Measurements from ENCODE around the gene SLC22A17. TPM values are rescaled to one million over a fixed set of nuclear protein-coding genes. Genes with fewer than 3 reads are reported as not detected.

SLC22A17 gene
- total and polyA plus RNA-seq, 11 donors, result 7.2 to 14.9 (median 9.8) TPM

DNA sequence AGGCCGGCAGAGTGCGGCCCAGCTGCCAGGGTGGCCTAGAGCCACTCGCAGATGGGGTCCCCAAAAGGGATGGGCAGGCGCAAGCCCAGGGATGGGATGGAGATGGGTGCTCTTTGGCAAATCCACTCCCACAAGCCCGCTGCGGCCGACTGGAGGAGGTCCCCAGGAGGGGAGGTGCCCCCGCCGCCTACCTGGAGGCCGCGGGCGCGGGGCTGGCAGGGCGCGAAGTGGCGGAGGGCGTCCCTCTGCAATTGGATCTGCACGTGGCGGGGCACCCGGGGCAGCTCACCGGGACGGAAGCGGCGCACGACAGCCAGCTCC lies 50.8 kb downstream of the SLC22A17 start:
- peaks cover 0 to 63% (median 35%) of the 10 kb centered on the region in 12 donors for H3K4me1 ChIP-seq
- intact Hi-C loops (cut with DNase I), result loop anchor here in 6 of 10 donors (1.0 to 10.0 kb wide), 6 partner anchors 15 to 253 kb away; partner anchors contain the start of genes HOMEZ (in 3 of the 6), ACIN1 (in 1 of the 6), C14orf119 (in 1 of the 6) and PABPN1 (in 1 of the 6)

GRCh38 chr14:23301288-23301968 lies 51.3 kb downstream of the SLC22A17 start:
- Histone ChIP-seq H3K9me3 (no peaks in the 10 kb centered on the region), H3K27ac (peak overlapping the region; percentile 94 to 100 (median 98)), H3K4me1 (peaks cover 0 to 61% (median 33%) of the 10 kb centered on the region in 12 donors), H3K36me3 (peaks cover 0 to 31% (median 25%) of the 10 kb centered on the region in 9 donors), H3K4me3 (peak overlapping the region; percentile 77 to 95 (median 82)), H3K27me3 (no peaks in the 10 kb centered on the region)
- DNase-seq, result peak; percentile 98 to 99 (median 99)
- intact Hi-C loops (cut with DNase I), result loop anchor here in 6 of 10 donors (1.0 to 10.0 kb wide), 6 partner anchors 15 to 253 kb away; partner anchors contain the start of genes HOMEZ (in 3 of the 6), ACIN1 (in 1 of the 6), C14orf119 (in 1 of the 6) and PABPN1 (in 1 of the 6)
- 0 to 1% (median 1%) methylated on average over 19 to 87 of the region's 87 CpGs for WGBS, 4 donors
- peak; percentile 76 to 90 (median 85) for ATAC-seq
- peak; percentile 53 to 98 (median 73) for TF ChIP-seq CTCF (IDR thresholded peaks at IDR 0.05)
- no peak for TF ChIP-seq POLR2A (IDR thresholded peaks at IDR 0.05)

More for the DNA sequence above, 50.8 kb downstream of the SLC22A17 start:
- H3K27ac ChIP-seq, result peak overlapping the region; percentile 94 to 100 (median 98)
- no peaks in the 10 kb centered on the region for H3K27me3 ChIP-seq
- H3K9me3 ChIP-seq, result no peaks in the 10 kb centered on the region
- no peak for ATAC-seq
- WGBS, 4 donors, result 0 to 3% (median 1%) methylated on average over 8 to 25 of the region's 25 CpGs
- DNase-seq, result no peak
- TF ChIP-seq POLR2A (IDR thresholded peaks at IDR 0.05), result peak in 1 of 2 donors; percentile 75
- no peak for TF ChIP-seq CTCF (IDR thresholded peaks at IDR 0.05)
- H3K4me3 ChIP-seq, result peak overlapping the region; percentile 77 to 95 (median 82)
- H3K36me3 ChIP-seq, result peaks cover 0 to 26% (median 20%) of the 10 kb centered on the region in 9 donors

DNA sequence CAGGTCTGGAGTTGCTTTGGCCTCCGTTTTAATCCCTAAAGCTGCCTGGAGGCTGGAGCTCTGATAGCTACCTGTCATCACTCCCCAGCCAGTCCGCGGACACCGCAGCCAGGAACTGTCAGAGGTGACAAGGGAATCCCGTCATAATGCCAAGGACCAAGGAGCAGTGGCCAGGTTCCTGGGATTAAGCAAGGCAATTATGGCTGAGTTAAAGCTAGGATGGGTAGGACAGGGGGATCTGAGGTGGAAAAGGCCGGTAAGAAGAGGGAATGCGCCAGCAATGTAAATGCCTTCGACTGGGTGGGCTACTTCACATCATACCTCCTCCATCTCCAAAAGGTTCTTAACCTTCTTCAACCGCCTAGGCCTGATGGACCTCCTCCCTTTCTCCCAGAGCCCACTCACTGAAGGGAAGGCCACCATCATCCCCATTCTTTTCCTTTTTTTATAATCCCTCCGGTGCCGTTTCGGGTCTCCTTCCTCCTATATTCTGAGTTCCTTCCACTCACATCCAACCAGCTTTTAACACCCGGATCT lies 51.9 kb downstream of the SLC22A17 start:
- intact Hi-C loops (cut with DNase I), result loop anchor here in 6 of 10 donors (1.0 to 10.0 kb wide), 7 partner anchors 14 to 254 kb away; partner anchors contain the start of genes HOMEZ (in 3 of the 6), ACIN1 (in 1 of the 6), C14orf119 (in 1 of the 6) and PABPN1 (in 1 of the 6)
- WGBS, 4 donors, result 2 to 6% (median 2%) methylated on average over 13 of the region's 13 CpGs
- no peaks in the 10 kb centered on the region for H3K9me3 ChIP-seq

More for the DNA sequence above, 51.9 kb downstream of the SLC22A17 start:
- no peaks in the 10 kb centered on the region for H3K27me3 ChIP-seq
- TF ChIP-seq CTCF (IDR thresholded peaks at IDR 0.05) (no peak), POLR2A (IDR thresholded peaks at IDR 0.05) (no peak)
- peaks cover 0 to 35% (median 26%) of the 10 kb centered on the region in 9 donors for H3K36me3 ChIP-seq
- peak; percentile 66 to 87 (median 78) for DNase-seq
- peaks cover 0 to 54% (median 28%) of the 10 kb centered on the region in 12 donors for H3K4me1 ChIP-seq
- peak overlapping the region; percentile 48 to 95 (median 80) for H3K4me3 ChIP-seq
- ATAC-seq, result peak; percentile 23 to 65 (median 51)
- H3K27ac ChIP-seq, result peak overlapping the region; percentile 94 to 100 (median 98)

All from heart left ventricle (tissue), 16 donors.